OCI-LY1 (cell line): ENCODE measurements around the gene GPR135.
A peak's percentile ranks its signal among the peaks of the same experiment; 100 is the strongest.

Experiments
- H2AFZ ChIP-seq: fragments of 200-600 bp; sonication (generic), shearing (Covaris generic); 2 replicates; pipeline ENCODE4 v1.6.0; 2014; ENCODE audit warnings: antibody characterized with exemption, mild to moderate bottlenecking, low read length
- H3F3A ChIP-seq: fragments of 200-600 bp; sonication (generic), shearing (Covaris generic); 2 replicates; pipeline ENCODE4 v1.6.0; 2014; ENCODE audit warnings: mild to moderate bottlenecking, antibody characterized with exemption, low read length, moderate library complexity; ENCODE audit not compliant: insufficient read depth
- H3K27ac ChIP-seq: fragments of 200-600 bp; sonication (generic); 2 replicates; pipeline ENCODE4 v1.5.1; 2014; ENCODE audit warnings: low read length, mixed run types, mild to moderate bottlenecking, low read depth; ENCODE audit not compliant: poor library complexity, severe bottlenecking
- H3K27me3 ChIP-seq: fragments of 200-600 bp; sonication (generic); 2 replicates; pipeline ENCODE4 v1.6.0; 2014; ENCODE audit warnings: antibody characterized with exemption, mild to moderate bottlenecking, low read length, moderate library complexity; ENCODE audit not compliant: insufficient read depth
- H3K36me3 ChIP-seq: fragments of 200-600 bp; sonication (generic); 2 replicates; pipeline ENCODE4 v1.6.1; 2014; ENCODE audit warnings: mild to moderate bottlenecking, antibody characterized with exemption, low read length, moderate library complexity, mixed read lengths; ENCODE audit not compliant: insufficient read depth
- H3K4me1 ChIP-seq: fragments of 200-600 bp; sonication (generic); 2 replicates; pipeline ENCODE4 v1.5.1; 2014; ENCODE audit warnings: mild to moderate bottlenecking, low read length, moderate library complexity; ENCODE audit not compliant: insufficient read depth, severe bottlenecking
- H3K4me2 ChIP-seq: fragments of 200-600 bp; sonication (generic), shearing (Covaris generic); 2 replicates; pipeline ENCODE4 v1.6.1; 2014; ENCODE audit warnings: low read length
- H3K4me3 ChIP-seq: fragments of 200-600 bp; sonication (generic); 2 replicates; pipeline ENCODE4 v1.5.1; 2014; ENCODE audit warnings: low read length, low read depth, mild to moderate bottlenecking, mixed read lengths; ENCODE audit not compliant: poor library complexity, severe bottlenecking
- H3K79me2 ChIP-seq: fragments of 200-600 bp; shearing (Covaris generic); 2 replicates; pipeline ENCODE4 v1.6.1; 2016; ENCODE audit warnings: mixed run types, low read length, mixed read lengths; ENCODE audit not compliant: insufficient read depth
- H3K9ac ChIP-seq: fragments of 200-600 bp; sonication (generic), shearing (Covaris generic); 2 replicates; pipeline ENCODE4 v1.6.1; 2014; ENCODE audit warnings: mild to moderate bottlenecking, low read length, mixed read lengths
- H3K9me2 ChIP-seq: fragments of 200-600 bp; sonication (generic), shearing (Covaris generic); 2 replicates; pipeline ENCODE4 v1.6.1; 2014; ENCODE audit warnings: low read depth, mild to moderate bottlenecking, low read length, mixed read lengths
- H3K9me3 ChIP-seq: fragments of 200-600 bp; shearing (Covaris generic); 2 replicates; pipeline ENCODE4 v1.6.1; 2014; ENCODE audit warnings: low read length, mixed read lengths
- H4K20me1 ChIP-seq: fragments of 200-600 bp; sonication (generic), shearing (Covaris generic); 2 replicates; pipeline ENCODE4 v1.6.0; 2016; ENCODE audit warnings: mild to moderate bottlenecking, low read length; ENCODE audit not compliant: insufficient read depth
- CTCF ChIP-seq: fragments of 200-600 bp; sonication (generic), shearing (Covaris generic); IDR thresholded peaks from 2 replicates; pipeline ENCODE4 v1.5.1; 2017; ENCODE audit warnings: mild to moderate bottlenecking, antibody characterized with exemption, low read length, moderate library complexity, mixed read lengths
- EZH2 ChIP-seq: fragments of 200-600 bp; sonication (generic), shearing (Covaris generic); IDR thresholded peaks from 2 replicates; pipeline ENCODE4 v1.8.0; 2017; ENCODE audit warnings: borderline replicate concordance, mixed run types, mild to moderate bottlenecking, antibody characterized with exemption, low read length, moderate library complexity, mixed read lengths

The GPR135 gene

GRCh38 chr14:59464486-59465315, 479 bp downstream of the GPR135 start:
- peak overlapping the region; percentile 48; the same call in 1 of the 2 replicates for H3K9ac ChIP-seq

GRCh38 chr14:59463787-59464485, 1.2 kb downstream of the GPR135 start:
- Histone ChIP-seq H3K9ac (peak overlapping the region; percentile 48; the same call in 1 of the 2 replicates), H3K27me3 (0 out of 2 replicates have a peak, but pooled peaks cover 3% of the 10 kb centered on the region), H3K4me3 (peak overlapping the region; percentile 66), H3K36me3 (peaks cover 8% of the 10 kb centered on the region; the same call in 1 of the 2 replicates), H3K9me3 (no peaks in the 10 kb centered on the region), H3K9me2 (no peaks in the 10 kb centered on the region), H4K20me1 (no peaks in the 10 kb centered on the region), H3K4me1 (peaks cover 10% of the 10 kb centered on the region), H3F3A (no peaks in the 10 kb centered on the region), H2AFZ (no peak overlapping the region), H3K27ac (no peak overlapping the region), H3K4me2 (peak overlapping the region; percentile 90), H3K79me2 (no peaks in the 10 kb centered on the region)
- TF ChIP-seq EZH2 (no peak), CTCF (no peak)

More at GRCh38 chr14:59464486-59465315, 479 bp downstream of the GPR135 start:
- Histone ChIP-seq H2AFZ (no peak overlapping the region), H3K4me2 (peak overlapping the region; percentile 90), H3K9me2 (no peaks in the 10 kb centered on the region), H3K79me2 (no peaks in the 10 kb centered on the region), H3F3A (no peaks in the 10 kb centered on the region), H3K4me3 (peak overlapping the region; percentile 66), H4K20me1 (no peaks in the 10 kb centered on the region), H3K27ac (no peak overlapping the region), H3K4me1 (peaks cover 10% of the 10 kb centered on the region), H3K9me3 (no peaks in the 10 kb centered on the region), H3K27me3 (0 out of 2 replicates have a peak, but pooled peaks cover 3% of the 10 kb centered on the region), H3K36me3 (peaks cover 8% of the 10 kb centered on the region; the same call in 1 of the 2 replicates)
- TF ChIP-seq EZH2, result no peak
- TF ChIP-seq CTCF, result no peak

GRCh38 chr14:59461891-59462290, 3.3 kb downstream of the GPR135 start:
- no peak overlapping the region for H3K4me3 ChIP-seq
- no peaks in the 10 kb centered on the region for H3K9me3 ChIP-seq
- no peak overlapping the region for H3K27ac ChIP-seq
- H3K4me2 ChIP-seq, result no peak overlapping the region
- TF ChIP-seq CTCF (no peak), EZH2 (no peak)
- no peak overlapping the region for H3K9ac ChIP-seq
- no peak overlapping the region for H2AFZ ChIP-seq
- H3K27me3 ChIP-seq, result 0 out of 2 replicates have a peak, but pooled peaks cover 3% of the 10 kb centered on the region
- H3K4me1 ChIP-seq, result peaks cover 10% of the 10 kb centered on the region
- H3F3A ChIP-seq, result no peaks in the 10 kb centered on the region
- H3K36me3 ChIP-seq, result peaks cover 8% of the 10 kb centered on the region; the same call in 1 of the 2 replicates
- no peaks in the 10 kb centered on the region for H3K9me2 ChIP-seq
- no peaks in the 10 kb centered on the region for H3K79me2 ChIP-seq
- no peaks in the 10 kb centered on the region for H4K20me1 ChIP-seq
